K562 (cell line): ENCODE results near the gene SLC9C2. TPM values are rescaled to one million over a fixed set of nuclear protein-coding genes. Genes with fewer than 3 reads are reported as not detected.

Experiments
- BRF2 ChIP-seq: IDR thresholded peaks from 3 replicates; pipeline ENCODE4 v1.6.1; 2011; ENCODE audit warnings: borderline replicate concordance, mild to moderate bottlenecking; ENCODE audit not compliant: insufficient read length, insufficient read depth
- FOXM1 ChIP-seq, 2 experiments: fragments of 450-650 bp in 1 of 2; sonication (generic) in 1 of 2; formaldehyde crosslinking in 1 of 2; IDR thresholded peaks; 2 replicates each; pipeline versions ENCODE4 v1.6.1 to v1.9.0; 2017 to 2022; ENCODE audit warnings: low read depth in 2 of 2, mild to moderate bottlenecking in 2 of 2, missing genetic modification reagents in 1 of 2, moderate library complexity in 1 of 2
- FOXP1 ChIP-seq: sonication (generic); formaldehyde crosslinking; IDR thresholded peaks from 2 replicates; pipeline ENCODE4 v1.8.0; 2022; ENCODE audit warnings: mild to moderate bottlenecking, missing genetic modification reagents
- HNRNPLL ChIP-seq: fragments of 200-400 bp; formaldehyde crosslinking; IDR thresholded peaks from 2 replicates; pipeline ENCODE4 v1.6.1; 2017; ENCODE audit warnings: low read length, low read depth, mild to moderate bottlenecking; ENCODE audit not compliant: poor library complexity, severe bottlenecking
- MBD1 ChIP-seq: fragments of 250-450 bp; sonication (Bioruptor Pico); IDR thresholded peaks from 2 replicates; pipeline ENCODE4 v1.8.0; 2022; ENCODE audit warnings: inconsistent platforms
- MCM3 ChIP-seq: fragments of 450-650 bp; IDR thresholded peaks from 2 replicates; pipeline ENCODE4 v1.6.1; 2016
- MED1 ChIP-seq: sonication (generic); formaldehyde crosslinking; IDR thresholded peaks from 2 replicates; pipeline ENCODE4 v1.8.1; 2023; ENCODE audit warnings: missing genetic modification reagents, borderline replicate concordance
- PCBP2 ChIP-seq: fragments of 200-400 bp; formaldehyde crosslinking; IDR thresholded peaks from 2 replicates; pipeline ENCODE4 v1.6.1; 2018; ENCODE audit warnings: low read length, low read depth, mild to moderate bottlenecking, moderate library complexity; ENCODE audit not compliant: poor library complexity, severe bottlenecking
- SMAD3 ChIP-seq: fragments of 450-650 bp; formaldehyde crosslinking; conservative IDR thresholded peaks from 2 replicates; pipeline ENCODE4 v1.4.0; 2020; ENCODE audit warnings: mild to moderate bottlenecking
- SMARCE1 ChIP-seq: fragments of 450-650 bp; IDR thresholded peaks from 2 replicates; pipeline ENCODE4 v1.7.1; 2016; ENCODE audit warnings: mild to moderate bottlenecking
- TEAD2 ChIP-seq: fragments of 450-650 bp; IDR thresholded peaks from 2 replicates; pipeline ENCODE4 v1.6.1; 2016; ENCODE audit warnings: missing genetic modification characterization, control low read depth, missing compliant biosample characterization
- TRIM24 ChIP-seq, 2 experiments: fragments of 450-650 bp; IDR thresholded peaks; 2 replicates each; pipeline ENCODE4 v1.6.1; 2016
- ZBTB26 ChIP-seq: fragments of 450-650 bp; formaldehyde crosslinking; IDR thresholded peaks from 2 replicates; pipeline ENCODE4 v1.4.0; 2022; ENCODE audit warnings: missing genetic modification characterization
- ZNF133 ChIP-seq: fragments of 250-450 bp; sonication (Bioruptor Pico); IDR thresholded peaks from 2 replicates; pipeline ENCODE4 v1.4.0; 2020; ENCODE audit warnings: mild to moderate bottlenecking
- ZNF146 ChIP-seq: IDR thresholded peaks from one replicate; pipeline ENCODE4 v1.6.1; 2018; ENCODE audit warnings: missing compliant biosample characterization; ENCODE audit not compliant: unreplicated experiment
- ZNF24 ChIP-seq: fragments of 450-650 bp; IDR thresholded peaks from 2 replicates; pipeline ENCODE4 v1.6.1; 2016
- ZNF395 ChIP-seq: fragments of 200-800 bp; sonication (Bioruptor generic); IDR thresholded peaks from 2 replicates; pipeline ENCODE4 v1.6.1; 2017; ENCODE audit warnings: missing genetic modification characterization, missing compliant biosample characterization
- ZNF592 ChIP-seq: fragments of 450-650 bp; IDR thresholded peaks from 2 replicates; pipeline ENCODE4 v1.6.1; 2017; ENCODE audit warnings: antibody characterized with exemption, mild to moderate bottlenecking
- ZNF668 ChIP-seq: fragments of 250-450 bp; sonication (Bioruptor Pico); IDR thresholded peaks from 2 replicates; pipeline ENCODE4 v1.8.0; 2022; ENCODE audit warnings: mild to moderate bottlenecking, inconsistent platforms
- polyA plus RNA-seq, 8 experiments: library from polyadenylated mRNA; depleted of rRNA in 4 of 8; stranded (reverse) in 5 of 8; unstranded in 3 of 8; fragments of >200 nt; fragmentation: Nextera tagmentation in 2 of 8; fragmentation: Illumina TruSeq in 1 of 8; extraction: Ambion mirVana in 2 of 8; extraction: Trizol in 1 of 8; gene quantifications; 2 replicates each; pipeline versions ENCODE4 v1.2.1 to v1.2.3, GENCODE V29; 2011 to 2014; ENCODE audit warnings: inconsistent platforms in 1 of 8, missing spikeins in 1 of 8
- total RNA-seq, 7 experiments: library from RNA; depleted of rRNA in 6 of 7; stranded (reverse); fragments of >200 nt in 6 of 7; fragmentation: Illumina TruSeq in 2 of 7; extraction: Trizol in 2 of 7; gene quantifications; 2 replicates each; pipeline versions ENCODE4 v1.2.1 to v1.2.3, GENCODE V29; 2011 to 2021; ENCODE audit warnings: low replicate concordance in 1 of 7

SLC9C2 gene
- total and polyA plus RNA-seq, 9 of the 15 experiments (the other 6 are each of a cell fraction or from before 2014, with no cell fraction given), result 0.11 to 0.22 (median 0.15) TPM; not detected in 5

- TF ChIP-seq ZNF592 (peak; percentile 76), ZNF668 (CRISPR knock-in tag) (0 out of 2 replicates have a peak, but pooled peaks have one; percentile 23), TEAD2 (tag) (peak; percentile 84), MBD1 (peak; percentile 85), MED1 (CRISPR knock-in tag) (no peak), ZBTB26 (CRISPR knock-in tag) (no peak), ZNF146 (no peak), PCBP2 (no peak), ZNF133 (CRISPR knock-in tag) (no peak), TRIM24 (IDR thresholded peaks at IDR 0.05) (0 out of 4 replicates have a peak, but pooled peaks of 1 of the 2 experiments have one; percentile 22), HNRNPLL (no peak), ZNF24 (no peak), FOXP1 (CRISPR knock-in tag) (no peak), SMARCE1 (peak; percentile 64), MCM3 (no peak), BRF2 (no peak), ZNF395 (0 out of 2 replicates have a peak, but pooled peaks have one; percentile 60), SMAD3 (CRISPR knock-in tag) (no peak), FOXM1 (IDR thresholded peaks at IDR 0.05; ENCODE audit: low read depth) (no peak), FOXM1 (CRISPR knock-in tag; IDR thresholded peaks at IDR 0.05; ENCODE audit: low read depth) (no peak)
These were observed at the start of gene SLC9C2 (continued) for GRCh38 chr1:173603056-173603591.
